NCI-H187 (cell line): ENCODE results near the gene PTPRN2.

Source experiments
- DNase-seq, 2 experiments: peaks; one replicate each; lab custom pipeline; 2025; lab: John Stamatoyannopoulos, UW

The PTPRN2 gene

GRCh38 chr7:158067931-158068482 lies 519.6 kb downstream of the PTPRN2 start:
- no peak for DNase-seq

GRCh38 chr7:158067219-158067930 lies 520.2 kb downstream of the PTPRN2 start:
- DNase-seq = peak; percentile 85 to 86

- DNase-seq = no peak
These were observed 521.5 kb downstream of the PTPRN2 start for GRCh38 chr7:158066085-158066484.

- no peak for DNase-seq
These were observed 522.3 kb downstream of the PTPRN2 start for GRCh38 chr7:158065340-158065739.

- no peak for DNase-seq
These were observed 523.0 kb downstream of the PTPRN2 start for GRCh38 chr7:158064631-158065030.

- DNase-seq = no peak
These were observed 523.6 kb downstream of the PTPRN2 start for GRCh38 chr7:158063850-158064610.

- DNase-seq = no peak
These were observed 525.0 kb downstream of the PTPRN2 start for GRCh38 chr7:158062661-158063060.

- DNase-seq = no peak
These were observed 525.6 kb downstream of the PTPRN2 start for GRCh38 chr7:158061884-158062656.

GRCh38 chr7:158061026-158061630 lies 526.5 kb downstream of the PTPRN2 start:
- peak in 1 of 2 experiments; percentile 59 for DNase-seq

- no peak for DNase-seq
These were observed 527.4 kb downstream of the PTPRN2 start for GRCh38 chr7:158060216-158060615.

- DNase-seq = no peak
These were observed 530.2 kb downstream of the PTPRN2 start for GRCh38 chr7:158057446-158057845.

GRCh38 chr7:158056761-158057160 lies 530.9 kb downstream of the PTPRN2 start:
- no peak for DNase-seq

GRCh38 chr7:158055726-158056510 lies 531.7 kb downstream of the PTPRN2 start:
- DNase-seq = no peak

GRCh38 chr7:158054611-158055010 lies 533.0 kb downstream of the PTPRN2 start:
- no peak for DNase-seq

- no peak for DNase-seq
These were observed 533.5 kb downstream of the PTPRN2 start for GRCh38 chr7:158054081-158054480.

GRCh38 chr7:158053183-158053915 lies 534.3 kb downstream of the PTPRN2 start:
- DNase-seq = no peak

- no peak for DNase-seq
These were observed 535.1 kb downstream of the PTPRN2 start for GRCh38 chr7:158052381-158053060.

GRCh38 chr7:158051776-158052175 lies 535.8 kb downstream of the PTPRN2 start:
- DNase-seq = no peak

GRCh38 chr7:158050978-158051651 lies 536.5 kb downstream of the PTPRN2 start:
- no peak for DNase-seq
